G401 (cell line): ENCODE measurements around the gene DPPA3. TPM values are rescaled to one million over a fixed set of nuclear protein-coding genes. Genes with fewer than 3 reads are reported as not detected.
"Not testable (repeated sequence)": the region's sequence is repeated elsewhere in the genome, so short reads cannot be mapped to it uniquely, and the experiment has no call there.

Experiments used
- DNase-seq: peaks from one replicate; pipeline ENCODE4 v3.0.0-alpha.2; 2015; ENCODE audit warnings: low spot score
- in situ Hi-C: cut with HindIII; loops from 2 replicates; pipeline ENCODE4 v1.10.0; 2016; ENCODE audit warnings: low sequenced_read_pairs, mixed read lengths
- total RNA-seq: library from RNA; depleted of rRNA; stranded (reverse); fragments of >200 nt; shearing (Covaris generic); gene quantifications from 2 replicates; pipeline ENCODE4 v1.2.3, GENCODE V29; 2014; rRNA removed

DPPA3 gene
- total RNA-seq, 1 experiment from 2014 or later: not detected

DNA sequence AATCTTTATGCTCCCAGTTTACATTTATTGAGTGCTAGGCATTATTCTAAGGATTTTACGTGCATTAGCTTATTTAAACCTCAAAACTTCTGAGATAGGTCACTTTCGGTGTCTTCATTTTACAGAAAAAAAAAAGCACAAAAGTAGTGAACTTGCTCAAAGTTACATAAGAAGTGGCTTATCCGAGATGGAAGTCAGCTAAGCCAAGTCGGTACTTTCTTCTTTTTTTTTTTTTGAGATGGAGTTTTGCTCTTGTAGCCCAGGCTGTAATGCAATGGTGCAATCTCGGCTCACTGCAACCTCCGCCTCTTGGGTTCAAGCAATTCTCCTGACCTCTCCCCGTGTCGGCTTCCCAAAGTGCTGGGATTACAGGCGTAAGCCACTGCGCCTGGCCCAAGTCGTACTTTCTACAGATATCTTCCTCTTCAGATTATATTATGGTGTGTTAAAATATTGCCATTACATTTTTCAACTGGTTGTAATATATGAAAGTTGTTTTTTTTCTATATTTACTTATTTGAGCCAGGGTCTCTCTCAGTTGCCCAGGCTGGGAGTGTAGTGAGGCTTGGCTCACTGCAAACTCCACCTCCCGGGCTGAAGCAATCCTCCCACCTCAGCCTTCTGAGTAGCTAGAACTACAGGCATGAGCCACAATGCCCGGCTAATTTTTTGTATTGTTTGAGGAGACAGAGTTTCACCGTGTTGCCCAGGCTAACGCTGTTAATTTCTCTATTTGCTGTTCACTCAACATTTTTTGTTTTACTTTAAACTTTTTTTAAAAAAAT lies 8.9 kb downstream of the DPPA3 start:
- in situ Hi-C loops: no loop called here

DNA sequence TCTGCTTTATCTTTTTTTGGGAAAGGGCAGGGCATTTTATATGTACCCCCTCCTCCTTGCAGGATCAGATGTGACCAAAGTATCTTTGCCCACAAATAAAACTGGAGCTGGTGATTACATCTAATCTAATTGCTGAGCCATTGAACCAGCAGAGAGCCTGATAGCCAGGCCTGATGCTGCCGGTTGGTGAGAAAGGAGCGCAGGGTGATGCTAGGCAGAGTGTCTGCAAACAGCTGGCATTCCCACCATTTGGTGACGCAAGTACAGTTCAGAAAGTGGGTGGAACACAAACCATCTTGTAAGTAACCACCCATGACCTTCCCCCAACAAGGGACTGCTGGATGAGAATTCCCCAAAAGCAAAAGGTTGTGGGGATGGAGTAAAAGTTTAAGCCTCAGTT lies 12.7 kb downstream of the DPPA3 start:
- in situ Hi-C loops: no loop called here
- no peak for DNase-seq

More for the DNA sequence above, 8.9 kb downstream of the DPPA3 start:
- DNase-seq: no peak

DNA sequence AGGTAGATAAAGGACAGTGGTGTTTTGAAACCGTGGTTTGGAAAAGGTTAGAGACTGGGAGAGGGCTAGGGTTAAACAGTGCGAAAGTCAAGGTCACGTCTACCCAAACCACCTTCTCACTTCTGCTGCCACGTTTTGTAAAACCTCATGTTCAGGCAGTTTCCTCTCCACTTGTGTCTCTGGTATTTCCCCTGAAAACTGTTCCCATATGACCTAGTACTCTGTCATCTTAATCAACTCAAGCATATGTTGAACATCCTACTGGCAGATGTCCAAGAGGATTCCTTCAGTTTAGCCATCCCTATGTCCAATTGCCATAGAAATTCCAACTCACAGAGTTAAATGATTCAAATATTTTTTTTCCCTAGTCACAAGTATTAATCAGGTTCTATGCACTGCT lies 18.5 kb downstream of the DPPA3 start:
- in situ Hi-C loops: no loop called here
- DNase-seq: no peak

DNA sequence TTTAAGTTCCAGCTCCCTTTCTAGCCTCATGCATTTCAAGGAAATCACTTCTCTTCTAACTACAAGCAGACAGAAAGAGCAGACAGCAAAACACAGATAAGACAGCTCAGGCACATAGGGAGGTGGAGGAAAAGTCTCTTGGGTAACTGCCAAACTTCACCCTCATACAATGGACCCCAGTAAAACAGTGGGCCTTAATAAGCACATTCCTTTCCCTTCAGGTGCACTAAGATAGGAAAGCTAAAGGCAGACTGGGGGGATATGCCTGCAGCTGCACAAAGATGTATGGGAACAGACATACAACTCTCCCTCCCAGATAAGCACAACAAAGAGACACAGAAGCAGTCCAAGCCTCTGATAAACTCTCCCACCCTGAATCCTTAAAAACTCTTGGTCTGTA lies 19.8 kb downstream of the DPPA3 start:
- DNase-seq, in situ Hi-C loops: not testable (repeated sequence)

- no peak for DNase-seq
- in situ Hi-C loops: no loop called here
These were observed 20.3 kb downstream of the DPPA3 start for GRCh38 chr12:7731486-7731885.

DNA sequence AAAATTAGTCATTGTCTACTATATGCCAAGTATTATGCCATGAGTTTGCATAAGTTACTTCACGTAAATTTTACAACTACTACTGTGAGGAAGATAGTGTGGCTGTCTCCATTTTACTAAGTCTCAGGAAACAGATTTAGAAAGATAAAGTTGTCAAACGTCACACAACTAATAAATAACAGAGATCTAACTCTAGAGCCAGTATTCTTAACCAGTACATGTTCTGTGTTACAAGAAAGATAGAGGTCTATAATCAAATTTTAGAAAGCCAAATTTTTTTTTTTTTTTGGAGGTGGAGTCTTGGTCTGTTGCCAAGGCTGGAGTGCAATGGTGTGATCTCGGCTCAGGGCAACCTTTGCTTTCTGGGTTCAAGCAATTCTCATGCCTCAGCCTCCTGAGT lies 21.8 kb downstream of the DPPA3 start:
- no peak for DNase-seq
- in situ Hi-C loops: no loop called here

DNA sequence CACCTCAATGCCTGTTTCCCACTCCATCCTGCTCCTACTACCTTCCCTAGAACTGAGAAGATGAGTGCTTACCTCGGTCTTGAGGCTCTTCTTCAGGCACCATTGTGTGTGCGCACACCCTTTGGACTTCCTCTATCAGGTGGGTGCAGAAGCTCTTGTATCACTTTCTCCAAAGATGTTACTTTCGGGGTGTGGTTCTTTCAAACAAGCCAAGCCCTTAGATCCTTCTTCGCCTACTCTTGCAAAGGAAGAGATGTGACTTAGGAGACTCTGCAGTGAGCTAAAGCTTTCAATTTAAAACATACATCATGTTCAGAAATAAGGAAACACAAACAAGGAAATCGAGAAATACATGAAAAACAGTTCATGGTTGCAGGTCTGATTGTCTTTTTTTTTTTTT lies 36.0 kb downstream of the DPPA3 start, which contains the start of gene CLEC4C:
CLEC4C (minus strand) TSS at position 130 of the 400 bp plus-strand sequence; CDS start at position 103, 27 bp downstream.
- DNase-seq: no peak
- in situ Hi-C loops: no loop called here

GRCh38 chr12:7748852-7749251 lies 37.6 kb downstream of the DPPA3 start:
- DNase-seq: no peak
- in situ Hi-C loops: no loop called here

GRCh38 chr12:7749442-7749841 lies 38.2 kb downstream of the DPPA3 start:
- in situ Hi-C loops: no loop called here
- no peak for DNase-seq

DNA sequence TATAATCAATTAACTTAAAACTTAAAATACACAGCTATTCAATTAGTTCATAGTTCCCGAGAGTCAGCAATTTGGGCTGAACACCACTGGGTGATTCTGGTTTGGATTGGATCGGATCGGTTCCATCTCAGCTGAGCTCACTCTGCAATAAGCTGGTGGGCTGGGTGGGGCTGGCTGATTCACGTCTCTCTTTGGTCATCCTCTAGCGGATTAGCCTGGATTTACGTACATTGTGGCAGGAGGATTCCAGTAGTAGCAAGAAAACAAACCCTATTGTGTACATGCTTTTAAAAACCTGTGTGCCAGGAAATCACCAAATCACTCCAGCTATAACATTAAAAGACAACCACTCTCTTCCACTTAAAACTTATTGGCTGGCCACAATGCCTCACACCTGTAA lies 39.1 kb downstream of the DPPA3 start:
- no peak for DNase-seq
- in situ Hi-C loops: no loop called here

GRCh38 chr12:7751394-7751793 lies 40.2 kb downstream of the DPPA3 start:
- no peak for DNase-seq
- in situ Hi-C loops: no loop called here

- in situ Hi-C loops, DNase-seq: not testable (repeated sequence)
These were observed 41.0 kb downstream of the DPPA3 start for GRCh38 chr12:7751941-7752922.

DNA sequence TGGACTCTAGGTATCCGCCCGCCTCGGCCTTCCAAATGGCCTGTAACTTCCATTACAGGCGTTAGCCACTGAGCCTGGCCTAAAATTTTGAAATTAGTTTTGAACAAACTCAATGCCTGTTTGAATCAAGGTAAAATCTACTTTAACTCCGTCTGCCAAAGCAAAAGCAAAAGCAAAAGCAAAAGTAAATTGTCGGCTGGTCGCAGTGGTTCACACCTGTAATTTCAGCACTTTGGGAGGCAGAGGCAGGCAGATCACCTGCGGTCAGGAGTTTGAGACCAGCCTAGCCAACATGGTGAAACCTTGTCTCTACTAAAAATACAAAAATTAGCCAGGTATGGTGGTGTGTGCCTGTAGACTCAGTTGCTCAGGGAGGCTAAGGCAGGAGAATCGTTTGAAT lies 44.4 kb downstream of the DPPA3 start:
- in situ Hi-C loops, DNase-seq: not testable (repeated sequence)

DNA sequence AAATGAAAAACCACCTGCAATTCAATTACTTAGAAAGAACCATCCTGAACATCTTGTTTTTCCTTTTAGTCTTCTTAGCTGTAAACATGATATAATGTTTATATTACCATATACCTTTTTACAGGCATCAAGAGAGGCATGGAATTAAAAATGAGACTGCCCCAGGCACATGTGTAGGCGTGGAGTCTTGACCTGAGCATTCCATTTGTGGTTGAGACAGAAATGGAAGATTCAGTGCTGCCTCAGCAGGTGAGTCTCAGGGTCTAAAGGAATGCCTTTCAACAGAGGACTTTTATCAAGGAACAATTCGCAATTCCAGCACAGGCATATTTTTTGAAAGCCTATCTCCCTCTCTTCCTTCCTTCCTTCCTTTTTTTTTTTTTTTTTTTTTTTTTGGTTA lies 45.8 kb downstream of the DPPA3 start:
- in situ Hi-C loops: no loop called here
- no peak for DNase-seq

DNA sequence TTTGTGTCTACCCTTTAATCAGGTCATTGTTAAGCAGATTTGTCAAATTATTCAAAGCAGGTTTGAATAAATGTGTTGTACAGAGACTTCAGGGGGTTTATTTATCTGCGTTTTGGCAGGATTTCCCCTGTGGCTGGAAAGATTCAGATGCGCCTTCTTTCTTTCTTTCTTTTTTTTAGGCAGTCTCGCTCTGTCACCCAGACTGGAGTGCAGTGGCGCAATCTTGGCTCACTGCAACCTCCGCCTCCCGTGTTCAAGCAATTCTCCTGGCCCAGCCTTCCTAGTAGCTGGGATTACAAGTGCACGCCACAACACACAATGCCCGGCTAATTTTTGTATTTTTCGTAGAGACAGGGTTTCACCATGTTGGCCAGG lies 47.5 kb downstream of the DPPA3 start:
- in situ Hi-C loops: no loop called here
- no peak for DNase-seq

Other genes starting within 250 kb of the DPPA3 start
- not detected in 2 replicates for gene CD163, start 207.7 kb upstream of the DPPA3 start, total RNA-seq
- not detected in 2 replicates for gene APOBEC1, start 45.5 kb upstream of the DPPA3 start, total RNA-seq
- gene GDF3, start 15.7 kb upstream of the DPPA3 start, total RNA-seq: not detected in 2 replicates
- gene CLEC4C, start 35.9 kb downstream of the DPPA3 start, total RNA-seq: not detected in 2 replicates
- gene NANOGNB, start 53.8 kb downstream of the DPPA3 start, total RNA-seq: not detected in 2 replicates
- gene NANOG, start 78.0 kb downstream of the DPPA3 start, total RNA-seq: not detected in 2 replicates
- gene SLC2A14, start 161.5 kb downstream of the DPPA3 start, total RNA-seq: not detected in 2 replicates
- 32.5 and 32.9 TPM in 2 replicates for gene SLC2A3, start 224.8 kb downstream of the DPPA3 start, total RNA-seq